Adrenal gland (tissue), 12 donors: ENCODE data around the gene FBLN7. TPM values are rescaled to one million over a fixed set of nuclear protein-coding genes. Genes with fewer than 3 reads are reported as not detected.
A peak's percentile ranks its signal among the peaks of the same experiment; 100 is the strongest.

Experiments used
- DNase-seq, 7 donors: peaks; one replicate each; pipeline ENCODE4 v3.0.0-alpha.2; 2019 to 2020
- H3K27ac ChIP-seq, 5 donors: fragments of 200-600 bp; sonication (generic) in 4 of 5; 1 replicate in 3 of 5; 2 replicates in 2 of 5; pipeline versions ENCODE4 v1.5.1 to v1.8.0; 2016 to 2020; ENCODE audit warnings: mild to moderate bottlenecking in 1 of 5
- H3K27me3 ChIP-seq: fragments of 200-600 bp; 2 replicates; pipeline ENCODE4 v1.8.0; 2021
- H3K36me3 ChIP-seq, 2 donors: fragments of 200-600 bp; replicated peaks in 1 of 2; 1 replicate in 1 of 2; 2 replicates in 1 of 2; pipeline versions ENCODE4 v1.5.1 to v1.8.0; 2018 to 2022
- H3K4me1 ChIP-seq, 2 donors: fragments of 200-600 bp; replicated peaks in 1 of 2; 1 replicate in 1 of 2; 2 replicates in 1 of 2; pipeline versions ENCODE4 v1.5.1 to v1.8.0; 2018 to 2021
- H3K4me3 ChIP-seq, 4 donors: fragments of 200-600 bp; sonication (generic) in 3 of 4; one replicate each; pipeline ENCODE4 v1.5.1; 2016 to 2018
- H3K9me3 ChIP-seq, 3 donors: fragments of 200-600 bp; sonication (generic) in 1 of 3; replicated peaks in 1 of 3; 1 replicate in 2 of 3; 2 replicates in 1 of 3; pipeline versions ENCODE4 v1.5.1 to v1.8.0; 2016 to 2021
- CTCF ChIP-seq, 6 experiments: fragments of 450-650 bp in 4 of 6; fragments of 200-600 bp in 2 of 6; sonication (generic) in 1 of 6; IDR thresholded peaks; 1 replicate in 5 of 6; 2 replicates in 1 of 6; pipeline versions ENCODE4 v1.5.1 to v1.8.0; 2016 to 2021; ENCODE audit warnings: antibody characterized with exemption in 6 of 6, mild to moderate bottlenecking in 2 of 6, moderate library complexity in 1 of 6
- POLR2A ChIP-seq, 2 donors: fragments of 450-650 bp; IDR thresholded peaks; one replicate each; pipeline ENCODE4 v1.6.1; 2017; ENCODE audit warnings: antibody characterized with exemption in 2 of 2, mild to moderate bottlenecking in 2 of 2, moderate library complexity in 1 of 2
- WGBS, 4 donors: extraction: QIAGEN DNeasy Blood & Tissue Kit in 2 of 4; methylation state at CpG; one replicate each; pipeline versions ENCODE4 v1.1.5 to v1.1.7; 2013 to 2017; 5-methylcytosine and 5-hydroxymethylcytosine counted together
- intact Hi-C, 2 donors: fragments of 100-400 bp; cut with DNase I; formaldehyde crosslinking; loops; one replicate each; pipeline versions ENCODE4 v1.14.1 to v1.15.0; 2022 to 2023
- polyA plus RNA-seq, 3 donors: library from polyadenylated mRNA; stranded (reverse); fragments of 200-250 nt in 2 of 3; fragments of 350-450 nt in 1 of 3; fragmentation: Illumina TruSeq in 1 of 3; extraction: RNeasy Lipid Tissue Mini Kit (QIAGEN cat#74804) in 1 of 3; gene quantifications; one replicate each; pipeline ENCODE4 v1.2.3, GENCODE V29; 2013 to 2014
- total RNA-seq, 9 donors: library from RNA; depleted of rRNA in 4 of 9; stranded (reverse); fragments of >200 nt in 4 of 9; fragments of 120-200 nt in 1 of 9; fragmentation: NEBNext Ultra II Directional in 1 of 9; extraction: Animal tissue kit (Norgen Biotek cat#: 25700) in 1 of 9; gene quantifications; one replicate each; pipeline versions ENCODE4 v1.1.0 to v1.2.4, GENCODE V29; 2013 to 2023
- donor health status: healthy with polysubstance abuse.
- donor health status: Bipolar disorder and iron deficiency.
- donor health status: DM: yes; HTN: yes; CAD: no.
- donor health status: DM: no; HTN: no; CAD: no.
- donor health status: DM: no; HTN: no; CAD: no.
- donor health status: DM: yes; HTN: yes; CAD: no.

Gene FBLN7
- total and polyA plus RNA-seq, 12 donors, result 0.50 to 12.6 (median 6.4) TPM

GRCh38 chr2:112155331-112156151, 17.4 kb downstream of the FBLN7 start:
- peak in 1 of 7 donors; percentile 13 for DNase-seq
- Histone ChIP-seq H3K4me1 (no peaks in the 10 kb centered on the region), H3K9me3 (no peaks in the 10 kb centered on the region), H3K4me3 (no peak overlapping the region), H3K27ac (no peak overlapping the region), H3K36me3 (no peaks in the 10 kb centered on the region), H3K27me3 (no peaks in the 10 kb centered on the region)
- WGBS, 4 donors, result 73 to 90% (median 80%) methylated on average over 15 to 27 of the region's 27 CpGs
- TF ChIP-seq POLR2A (IDR thresholded peaks at IDR 0.05) (no peak), CTCF (IDR thresholded peaks at IDR 0.05) (no peak)
- intact Hi-C loops, result no loop called here

- Histone ChIP-seq H3K9me3 (no peaks in the 10 kb centered on the region), H3K36me3 (no peaks in the 10 kb centered on the region), H3K4me1 (no peaks in the 10 kb centered on the region), H3K27ac (no peak overlapping the region), H3K27me3 (no peaks in the 10 kb centered on the region), H3K4me3 (no peak overlapping the region)
- intact Hi-C loops, result no loop called here
- WGBS, 4 donors, result 68 to 78% (median 74%) methylated on average over 20 to 21 of the region's 21 CpGs
- TF ChIP-seq POLR2A (IDR thresholded peaks at IDR 0.05) (no peak), CTCF (IDR thresholded peaks at IDR 0.05) (no peak)
- peak in 1 of 7 donors; percentile 9 for DNase-seq
Measured at GRCh38 chr2:112156152-112156986, 18.2 kb downstream of the FBLN7 start.

- no peaks in the 10 kb centered on the region for H3K36me3 ChIP-seq
- DNase-seq, result peak in 1 of 7 donors; percentile 1
- intact Hi-C loops, result no loop called here
Measured at GRCh38 chr2:112157472-112157871, 19.3 kb downstream of the FBLN7 start.

More at GRCh38 chr2:112157472-112157871, 19.3 kb downstream of the FBLN7 start:
- TF ChIP-seq CTCF (IDR thresholded peaks at IDR 0.05) (no peak), POLR2A (IDR thresholded peaks at IDR 0.05) (no peak)
- H3K27me3 ChIP-seq, result no peaks in the 10 kb centered on the region
- no peak overlapping the region for H3K4me3 ChIP-seq
- H3K9me3 ChIP-seq, result no peaks in the 10 kb centered on the region
- 54 to 80% (median 68%) methylated on average over 3 of the region's 3 CpGs for WGBS, 4 donors
- no peaks in the 10 kb centered on the region for H3K4me1 ChIP-seq
- no peak overlapping the region for H3K27ac ChIP-seq
